Thoracic aorta (tissue), 2 donors: ENCODE data around the gene PDILT. TPM values are rescaled to one million over a fixed set of nuclear protein-coding genes. Genes with fewer than 3 reads are reported as not detected.

Experiments used
- ATAC-seq: fragments of 150-250 bp; one replicate; pipeline ENCODE4 v1.8.0; 2017; ENCODE audit warnings: low read depth; ENCODE audit not compliant: insufficient number of reproducible peaks, low FRiP score
- DNase-seq: peaks from one replicate; pipeline ENCODE4 v3.0.0-alpha.2; 2020; ENCODE audit warnings: low spot score
- H3K27ac ChIP-seq, 2 donors: fragments of 200-600 bp; sonication (generic); 1 replicate in 1 of 2; 2 replicates in 1 of 2; pipeline ENCODE4 v1.5.1; 2016; ENCODE audit warnings: mild to moderate bottlenecking in 2 of 2, moderate library complexity in 2 of 2
- H3K27me3 ChIP-seq: fragments of 200-600 bp; sonication (generic); replicated peaks from 2 replicates; pipeline ENCODE4 v1.6.0; 2016; ENCODE audit warnings: mild to moderate bottlenecking; ENCODE audit not compliant: insufficient read depth
- H3K36me3 ChIP-seq: fragments of 200-600 bp; sonication (generic); one replicate; pipeline ENCODE4 v1.5.1; 2016
- H3K4me1 ChIP-seq, 2 donors: fragments of 200-600 bp; sonication (generic); 1 replicate in 1 of 2; 2 replicates in 1 of 2; pipeline versions ENCODE4 v1.5.1 to v1.6.0; 2016; ENCODE audit warnings: low read depth in 2 of 2, mild to moderate bottlenecking in 1 of 2; ENCODE audit not compliant: control insufficient read depth in 1 of 2
- H3K4me3 ChIP-seq: fragments of 200-600 bp; sonication (generic); 2 replicates; pipeline ENCODE4 v1.5.1; 2016; ENCODE audit warnings: mild to moderate bottlenecking
- H3K9me3 ChIP-seq: fragments of 200-600 bp; sonication (generic); 2 replicates; pipeline ENCODE4 v1.5.1; 2016
- total RNA-seq, 2 donors: library from RNA; depleted of rRNA; stranded (reverse); fragments of >200 nt; gene quantifications; one replicate each; pipeline versions ENCODE4 v1.1.0 to v1.2.3, GENCODE V29; 2016
- TF ChIP-seq, protein P1 (sequence below): fragments of 200-600 bp; sonication (generic); IDR thresholded peaks from one replicate; pipeline ENCODE4 v1.5.1; 2019; ENCODE audit warnings: antibody characterized with exemption

PDILT gene
- total RNA-seq, 2 donors from 2014 or later: not detected

- no peaks in the 10 kb centered on the region for H3K9me3 ChIP-seq
- H3K27me3 ChIP-seq: no peaks in the 10 kb centered on the region
- no peaks in the 10 kb centered on the region for H3K4me1 ChIP-seq
- H3K36me3 ChIP-seq: no peaks in the 10 kb centered on the region
- no peak for DNase-seq
- TF ChIP-seq, protein P1, sequence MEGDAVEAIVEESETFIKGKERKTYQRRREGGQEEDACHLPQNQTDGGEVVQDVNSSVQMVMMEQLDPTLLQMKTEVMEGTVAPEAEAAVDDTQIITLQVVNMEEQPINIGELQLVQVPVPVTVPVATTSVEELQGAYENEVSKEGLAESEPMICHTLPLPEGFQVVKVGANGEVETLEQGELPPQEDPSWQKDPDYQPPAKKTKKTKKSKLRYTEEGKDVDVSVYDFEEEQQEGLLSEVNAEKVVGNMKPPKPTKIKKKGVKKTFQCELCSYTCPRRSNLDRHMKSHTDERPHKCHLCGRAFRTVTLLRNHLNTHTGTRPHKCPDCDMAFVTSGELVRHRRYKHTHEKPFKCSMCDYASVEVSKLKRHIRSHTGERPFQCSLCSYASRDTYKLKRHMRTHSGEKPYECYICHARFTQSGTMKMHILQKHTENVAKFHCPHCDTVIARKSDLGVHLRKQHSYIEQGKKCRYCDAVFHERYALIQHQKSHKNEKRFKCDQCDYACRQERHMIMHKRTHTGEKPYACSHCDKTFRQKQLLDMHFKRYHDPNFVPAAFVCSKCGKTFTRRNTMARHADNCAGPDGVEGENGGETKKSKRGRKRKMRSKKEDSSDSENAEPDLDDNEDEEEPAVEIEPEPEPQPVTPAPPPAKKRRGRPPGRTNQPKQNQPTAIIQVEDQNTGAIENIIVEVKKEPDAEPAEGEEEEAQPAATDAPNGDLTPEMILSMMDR: no peak
- H3K27ac ChIP-seq: no peak overlapping the region
- H3K4me3 ChIP-seq: no peak overlapping the region
- no peak for ATAC-seq
Observed at GRCh38 chr16:20336955-20337354, 67.6 kb downstream of the PDILT start.

DNA sequence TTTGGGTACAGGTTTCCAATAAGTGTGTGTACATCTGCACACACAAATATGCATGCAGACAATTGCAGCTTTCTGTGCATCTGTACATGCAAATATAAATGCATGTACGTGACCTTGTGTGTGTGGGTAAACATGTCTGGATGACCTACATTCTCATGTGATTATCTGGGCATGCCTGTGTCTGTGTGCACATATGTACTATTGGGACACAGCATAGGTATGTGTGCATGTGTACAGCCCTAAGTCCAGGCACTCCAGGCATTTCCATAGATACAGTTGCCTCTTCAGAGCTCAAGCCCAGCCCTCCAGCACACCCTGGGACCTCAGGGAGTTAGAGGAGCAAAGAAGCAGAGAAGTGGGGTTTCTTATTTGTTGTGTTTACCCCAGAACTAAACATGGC, 70.1 kb downstream of the PDILT start:
- Histone ChIP-seq H3K9me3 (no peaks in the 10 kb centered on the region), H3K4me3 (no peak overlapping the region), H3K27ac (no peak overlapping the region), H3K4me1 (no peaks in the 10 kb centered on the region), H3K36me3 (no peaks in the 10 kb centered on the region), H3K27me3 (no peaks in the 10 kb centered on the region)
- TF ChIP-seq, protein P1: no peak
- no peak for DNase-seq
- no peak for ATAC-seq

DNA sequence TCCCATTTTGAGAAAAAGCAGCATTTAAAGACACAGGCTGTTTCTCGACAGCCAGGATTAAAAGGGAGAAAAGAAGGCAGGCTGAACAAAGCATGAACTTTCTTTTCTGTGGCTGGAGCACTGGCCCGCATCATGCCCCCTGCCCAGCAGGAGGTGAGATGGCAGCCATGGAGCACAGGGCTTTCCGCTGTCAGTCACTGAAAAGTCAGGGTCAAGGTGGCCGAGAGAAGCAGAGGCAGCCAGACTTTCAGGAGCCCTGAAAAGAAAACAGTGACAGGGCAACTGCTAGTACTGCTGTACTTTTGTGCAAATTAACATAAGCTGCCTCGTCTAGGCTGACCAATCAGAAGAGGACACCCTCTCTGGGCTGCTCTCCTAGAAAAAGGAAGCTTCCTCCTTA, 71.4 kb downstream of the PDILT start:
- no peaks in the 10 kb centered on the region for H3K4me1 ChIP-seq
- ATAC-seq: no peak

GRCh38 chr16:20332411-20332810, 72.1 kb downstream of the PDILT start:
- ATAC-seq: no peak
- no peaks in the 10 kb centered on the region for H3K36me3 ChIP-seq
- H3K4me3 ChIP-seq: no peak overlapping the region
- no peaks in the 10 kb centered on the region for H3K27me3 ChIP-seq
- no peak for DNase-seq
- H3K4me1 ChIP-seq: no peaks in the 10 kb centered on the region
- TF ChIP-seq, protein P1: no peak
- H3K9me3 ChIP-seq: no peaks in the 10 kb centered on the region
- H3K27ac ChIP-seq: no peak overlapping the region

More for the DNA sequence above, 71.4 kb downstream of the PDILT start:
- no peak overlapping the region for H3K27ac ChIP-seq
- H3K4me3 ChIP-seq: no peak overlapping the region
- H3K9me3 ChIP-seq: no peaks in the 10 kb centered on the region
- no peak for DNase-seq
- H3K27me3 ChIP-seq: no peaks in the 10 kb centered on the region
- TF ChIP-seq, protein P1: no peak
- H3K36me3 ChIP-seq: no peaks in the 10 kb centered on the region

DNA sequence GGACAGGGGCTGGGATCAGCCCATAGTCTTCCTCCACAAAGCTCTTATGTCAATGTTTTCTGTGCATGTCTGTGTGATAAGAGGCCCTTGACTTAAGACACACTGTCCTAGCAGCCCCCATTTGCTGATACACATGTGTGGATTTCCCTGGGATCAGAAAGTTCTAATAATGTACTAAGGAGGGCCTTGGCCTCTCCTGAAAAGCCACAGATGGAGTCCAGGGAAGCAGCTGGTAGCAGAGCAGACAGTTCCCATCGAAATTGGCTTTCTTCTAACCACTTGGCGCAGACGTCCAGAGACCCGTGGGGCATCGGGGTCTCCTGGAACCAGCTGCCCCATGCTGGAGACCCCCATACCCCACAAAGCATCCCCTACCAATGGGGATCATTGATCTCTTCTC, 72.9 kb downstream of the PDILT start:
- H3K36me3 ChIP-seq: no peaks in the 10 kb centered on the region
- no peak overlapping the region for H3K4me3 ChIP-seq
- no peaks in the 10 kb centered on the region for H3K4me1 ChIP-seq
- DNase-seq (no peak), ATAC-seq (no peak)
- TF ChIP-seq, protein P1: no peak
- no peaks in the 10 kb centered on the region for H3K9me3 ChIP-seq
- no peaks in the 10 kb centered on the region for H3K27me3 ChIP-seq
- no peak overlapping the region for H3K27ac ChIP-seq
